Occipital lobe (tissue), 2 donors: Measurements from ENCODE around the gene IL23R. TPM values are rescaled to one million over a fixed set of nuclear protein-coding genes. Genes with fewer than 3 reads are reported as not detected.
"Not testable (repeated sequence)": the region's sequence is repeated elsewhere in the genome, so short reads cannot be mapped to it uniquely, and the experiment has no call there.

Experiments used
- DNase-seq: peaks from one replicate; lab custom pipeline; 2025; lab: John Stamatoyannopoulos, UW
- total RNA-seq: library from RNA; depleted of rRNA; stranded (reverse); fragments of >200 nt; gene quantifications from one replicate; pipeline ENCODE4 v1.2.3, GENCODE V29; 2014

The IL23R gene
- total RNA-seq, 1 donor from 2014 or later = not detected

GRCh38 chr1:67192902-67193301, 26.6 kb downstream of the IL23R start:
- DNase-seq = no peak

DNA sequence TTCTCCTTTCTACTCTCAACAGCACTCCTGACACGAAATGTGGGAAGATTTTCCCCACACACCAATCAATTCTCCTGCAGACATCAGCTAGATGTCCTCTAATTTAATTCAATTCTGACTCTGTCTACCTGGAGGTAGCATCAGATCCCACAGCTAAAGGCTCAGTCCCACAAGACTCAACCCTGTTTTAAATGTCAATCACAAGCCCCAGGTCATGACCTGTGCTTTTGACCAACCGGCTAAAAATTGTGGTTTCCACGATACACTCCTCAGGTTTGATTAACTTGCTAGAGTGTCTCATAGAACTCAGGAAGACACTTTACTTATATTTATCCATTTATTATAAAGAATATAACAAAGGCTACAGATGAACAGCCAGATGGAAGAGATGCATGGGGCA, 27.4 kb downstream of the IL23R start:
- no peak for DNase-seq

GRCh38 chr1:67194209-67194863, 28.1 kb downstream of the IL23R start:
- DNase-seq = no peak

DNA sequence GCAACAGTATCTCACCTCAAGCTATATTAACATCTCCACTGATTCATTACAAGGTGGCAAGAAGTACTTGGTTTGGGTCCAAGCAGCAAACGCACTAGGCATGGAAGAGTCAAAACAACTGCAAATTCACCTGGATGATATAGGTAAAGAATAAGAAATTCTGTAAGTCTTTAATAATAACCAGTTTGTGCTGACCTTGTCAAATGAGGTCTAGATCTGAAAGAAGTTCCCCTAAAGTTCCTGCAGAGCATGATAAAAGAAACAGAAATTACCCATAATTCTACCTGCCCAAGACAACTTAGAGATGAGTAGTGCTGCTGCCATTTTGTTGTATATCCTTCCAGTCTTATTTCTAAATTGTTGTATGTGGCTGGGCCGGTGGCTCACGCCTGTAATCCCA, 34.5 kb downstream of the IL23R start:
- no peak for DNase-seq

DNA sequence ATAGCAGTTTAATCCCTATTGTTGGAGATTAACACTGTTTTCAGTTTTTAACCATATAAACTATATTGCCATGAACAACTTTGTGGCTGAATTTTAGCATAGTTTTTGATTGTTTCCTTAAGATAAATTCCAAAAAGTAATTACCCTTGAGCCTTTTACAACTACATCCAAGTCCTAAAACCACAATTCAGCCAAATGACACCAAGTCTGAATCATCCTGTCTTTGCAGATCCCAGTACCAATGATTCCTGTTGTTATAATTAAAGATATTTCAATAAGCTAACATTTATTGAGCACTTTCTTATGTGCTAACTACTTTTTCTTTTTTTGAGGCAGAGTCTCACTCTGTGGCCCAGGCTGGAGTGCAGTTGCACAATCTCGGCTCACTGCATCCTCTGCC, 35.6 kb downstream of the IL23R start:
- DNase-seq = no peak

GRCh38 chr1:67204298-67204980, 38.2 kb downstream of the IL23R start:
- no peak for DNase-seq

DNA sequence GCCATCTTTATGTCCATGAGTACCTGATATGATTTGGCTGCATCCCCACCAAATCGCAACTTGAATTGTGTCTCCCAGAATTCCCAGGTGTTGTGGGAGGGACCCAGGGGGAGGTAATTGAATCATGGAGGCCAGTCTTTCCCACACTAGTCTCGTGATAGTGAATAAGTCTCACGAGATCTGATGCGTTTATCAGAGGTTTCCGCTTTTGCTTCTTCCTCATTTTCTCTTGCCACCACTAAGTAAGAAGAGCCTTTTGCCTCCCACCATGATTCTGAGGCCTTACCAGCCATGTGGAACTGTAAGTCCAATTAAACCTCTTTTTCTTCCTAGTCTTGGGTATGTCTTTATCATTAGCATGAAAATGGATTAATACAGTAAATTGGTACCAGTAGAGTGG, 41.1 kb downstream of the IL23R start:
- not testable (repeated sequence) for DNase-seq

DNA sequence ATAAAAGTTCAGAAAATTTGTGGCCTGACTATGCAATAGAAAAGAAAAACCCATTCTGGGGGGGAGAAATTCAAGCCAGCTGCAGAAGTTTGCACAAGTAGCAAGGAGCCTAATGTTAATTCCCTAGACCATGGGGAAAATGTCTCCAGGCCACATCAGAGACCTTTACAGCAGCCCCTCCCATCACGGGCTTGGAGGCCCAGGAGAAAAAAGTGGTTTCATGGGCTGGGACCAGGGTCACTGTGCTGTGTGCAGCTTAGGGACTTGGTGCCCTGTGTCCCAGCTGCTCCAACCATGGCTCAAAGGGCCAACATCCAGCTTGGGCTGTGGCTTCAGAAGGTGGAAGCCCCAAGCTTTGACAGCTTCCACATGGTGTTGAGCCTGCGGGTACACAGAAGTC, 42.0 kb downstream of the IL23R start:
- no peak for DNase-seq

DNA sequence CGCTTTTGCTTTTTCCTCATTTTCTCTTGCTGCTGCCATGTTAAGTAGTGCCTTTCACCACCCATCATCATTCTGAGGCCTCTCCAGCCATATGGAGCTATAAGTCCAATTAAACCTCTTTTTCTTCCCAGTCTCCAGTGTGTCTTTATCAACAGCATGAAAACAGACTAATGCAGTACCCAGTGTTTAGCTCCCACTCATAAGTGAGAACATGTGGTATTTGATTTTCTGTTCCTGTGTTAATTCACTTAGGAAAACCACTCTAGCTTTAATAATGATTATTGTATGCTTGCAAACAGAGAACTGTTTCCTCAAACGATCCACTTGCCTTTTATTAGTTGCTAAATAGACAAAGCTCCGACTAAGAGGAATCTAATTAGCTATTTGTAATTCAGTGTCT, 43.3 kb downstream of the IL23R start:
- DNase-seq = no peak

- no peak for DNase-seq
These were observed 45.6 kb downstream of the IL23R start for GRCh38 chr1:67211589-67212563.

- no peak for DNase-seq
These were observed 46.9 kb downstream of the IL23R start for GRCh38 chr1:67213164-67213563.

DNA sequence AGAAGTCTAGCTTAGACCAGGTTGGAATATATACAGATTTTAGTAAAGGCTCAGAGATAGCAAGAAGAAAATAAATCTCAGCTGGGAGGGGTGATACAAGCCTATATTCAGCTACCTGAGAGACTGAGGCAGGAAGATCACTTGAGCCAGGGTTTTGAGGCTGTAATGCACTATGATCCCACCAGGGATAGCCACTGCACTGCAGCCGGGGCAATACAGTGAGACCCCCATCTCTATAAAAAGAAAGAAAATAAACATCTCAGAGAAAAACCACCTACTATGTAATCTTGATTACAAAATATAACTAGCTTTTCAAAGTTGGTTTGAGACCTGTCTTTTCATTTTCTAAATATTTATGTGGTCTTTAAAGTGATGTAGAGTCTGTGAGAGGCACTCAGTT, 47.7 kb downstream of the IL23R start:
- no peak for DNase-seq

GRCh38 chr1:67214420-67215174, 48.3 kb downstream of the IL23R start:
- DNase-seq = no peak

GRCh38 chr1:67216401-67216800, 50.1 kb downstream of the IL23R start:
- no peak for DNase-seq

DNA sequence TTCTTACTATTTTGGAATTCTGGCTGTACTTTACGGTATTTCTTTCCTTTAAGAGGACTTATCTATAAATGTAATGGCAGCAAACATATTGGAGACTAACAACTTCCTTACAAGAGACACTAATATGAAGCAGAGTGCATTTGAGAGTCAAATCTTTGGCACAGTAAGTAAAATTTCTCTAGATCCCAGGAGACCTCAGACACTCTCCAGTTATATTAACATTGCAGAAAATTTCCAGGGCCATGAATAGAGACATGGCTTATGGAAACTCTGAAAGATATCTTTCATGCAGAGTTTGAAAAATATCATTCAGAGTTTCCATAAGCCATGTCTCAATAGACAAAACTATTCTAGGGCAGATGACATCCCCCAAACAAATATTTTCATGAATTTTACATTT, 51.2 kb downstream of the IL23R start:
- no peak for DNase-seq

GRCh38 chr1:67217938-67218337, 51.7 kb downstream of the IL23R start:
- DNase-seq = no peak

DNA sequence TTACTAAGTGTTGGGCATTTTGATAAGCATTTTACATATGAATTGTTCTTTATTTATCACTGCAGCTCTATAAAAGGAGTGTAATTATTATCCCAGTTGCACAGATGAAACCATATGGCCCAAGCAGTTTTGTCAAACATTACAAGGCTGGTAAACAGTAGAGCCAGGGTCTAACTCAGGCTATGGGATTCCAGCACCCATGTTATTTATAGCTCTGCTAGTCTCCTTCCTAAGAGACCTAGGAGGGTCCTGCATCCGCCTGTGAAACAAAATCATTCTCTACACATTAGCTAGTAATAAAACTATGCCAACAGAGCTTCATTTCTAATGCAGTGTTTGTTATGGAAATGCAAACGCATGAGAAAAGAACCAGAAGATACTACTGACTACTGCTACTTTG, 58.6 kb downstream of the IL23R start:
- no peak for DNase-seq

DNA sequence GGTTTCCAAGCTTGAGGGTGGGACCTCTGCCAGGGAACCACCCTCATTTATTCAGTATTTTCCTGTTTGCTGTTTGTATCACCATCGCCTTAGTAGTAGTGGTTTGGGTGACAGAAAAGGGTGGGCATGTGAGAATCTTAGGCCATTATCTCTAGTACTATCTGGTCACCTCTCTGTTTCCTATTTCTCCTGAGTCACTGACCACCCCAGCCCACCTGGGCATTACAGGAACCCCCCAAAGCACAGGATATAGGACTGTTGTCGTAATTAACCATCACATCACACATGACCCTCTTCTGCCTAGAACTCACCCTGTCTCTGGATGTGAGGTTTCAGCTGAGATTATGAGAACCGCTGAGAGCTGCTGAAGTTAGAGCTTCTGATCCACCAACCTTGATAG, 60.4 kb downstream of the IL23R start:
- no peak for DNase-seq

GRCh38 chr1:67227196-67227595, 60.9 kb downstream of the IL23R start:
- DNase-seq = no peak

- no peak for DNase-seq
These were observed 62.5 kb downstream of the IL23R start for GRCh38 chr1:67228791-67229190.

DNA sequence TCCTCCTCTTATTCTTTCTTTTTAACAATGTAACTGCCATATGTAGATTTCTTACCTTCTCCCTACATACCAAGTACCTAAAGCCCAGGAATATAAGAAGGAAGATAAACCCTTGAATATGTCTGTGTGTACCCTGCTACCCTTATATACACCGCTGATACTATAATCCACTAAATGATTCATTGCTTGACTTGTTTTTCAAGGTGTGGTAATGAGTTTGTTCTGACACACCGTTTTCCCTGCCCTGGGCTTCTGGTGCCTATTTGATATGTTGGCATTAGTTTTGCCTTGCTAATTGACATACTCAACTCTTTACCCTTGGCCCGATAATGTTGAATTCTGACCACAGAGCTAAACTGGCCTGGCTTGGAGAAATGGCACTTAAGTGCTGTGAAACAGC, 64.3 kb downstream of the IL23R start:
- no peak for DNase-seq

- DNase-seq = no peak
These were observed 70.0 kb downstream of the IL23R start for GRCh38 chr1:67236277-67236676.
